GM21367 (cell line): Measurements from ENCODE around the gene ADD2.
"Not testable (repeated sequence)": the region's sequence is repeated elsewhere in the genome, so short reads cannot be mapped to it uniquely, and the experiment has no call there.

Experiments
- ATAC-seq: cut with Tn5 transposase; IDR thresholded peaks from one replicate; pipeline ENCODE4 v1.9.1; 2021; ENCODE audit not compliant: unreplicated experiment

Gene ADD2

GRCh38 chr2:70767699-70768589 lies at the start of gene ADD2:
TSS of gene ADD2 (minus strand) at chr2:70768200. CDS start at chr2:70706408, 61,792 bp downstream.
- ATAC-seq = no peak

GRCh38 chr2:70817284-70817954 lies 49.4 kb upstream of the ADD2 start:
- ATAC-seq = no peak

GRCh38 chr2:70816726-70817125 lies 48.7 kb upstream of the ADD2 start:
- ATAC-seq = no peak

GRCh38 chr2:70808983-70809958 lies 41.3 kb upstream of the ADD2 start:
- no peak for ATAC-seq

GRCh38 chr2:70807828-70808118 lies 39.8 kb upstream of the ADD2 start:
- ATAC-seq = no peak

- ATAC-seq = no peak
Observed at GRCh38 chr2:70807102-70807827, 39.3 kb upstream of the ADD2 start.

- no peak for ATAC-seq
Observed at GRCh38 chr2:70806620-70807019, 38.6 kb upstream of the ADD2 start.

GRCh38 chr2:70806013-70806412 lies 38.0 kb upstream of the ADD2 start:
- no peak for ATAC-seq

- ATAC-seq = no peak
Observed at GRCh38 chr2:70801607-70802263, 33.7 kb upstream of the ADD2 start.

GRCh38 chr2:70799706-70800105 lies 31.7 kb upstream of the ADD2 start:
- no peak for ATAC-seq

GRCh38 chr2:70797996-70798395 lies 30.0 kb upstream of the ADD2 start:
- not testable (repeated sequence) for ATAC-seq

GRCh38 chr2:70797506-70797905 lies 29.5 kb upstream of the ADD2 start:
- ATAC-seq = no peak

GRCh38 chr2:70796262-70796661 lies 28.3 kb upstream of the ADD2 start:
- no peak for ATAC-seq

- ATAC-seq = no peak
Observed at GRCh38 chr2:70795164-70795995, 27.4 kb upstream of the ADD2 start.

GRCh38 chr2:70793450-70793849 lies 25.4 kb upstream of the ADD2 start:
- no peak for ATAC-seq

GRCh38 chr2:70790136-70790828 lies 22.3 kb upstream of the ADD2 start, which contains the start of gene FIGLA:
TSS of gene FIGLA (minus strand) at chr2:70790643. CDS start at chr2:70790638, 5 bp downstream.
- no peak for ATAC-seq

- no peak for ATAC-seq
Observed at GRCh38 chr2:70789304-70790135, 21.5 kb upstream of the ADD2 start.
